HCT116 (cell line): ENCODE measurements around the gene CDK5RAP1. TPM values are rescaled to one million over a fixed set of nuclear protein-coding genes. Genes with fewer than 3 reads are reported as not detected.
"Not testable (repeated sequence)": the region's sequence is repeated elsewhere in the genome, so short reads cannot be mapped to it uniquely, and the experiment has no call there.

Source experiments
- ATAC-seq: fragments of 200-7000 bp; cut with Tn5 transposase; 2 replicates; pipeline ENCODE4 v1.9.1; 2020; ENCODE audit warnings: mild to moderate bottlenecking, moderate library complexity
- BruUV-seq: library from RNA; stranded (reverse); fragments of 400-500 nt; replicated peaks from 2 replicates; lab custom pipeline; 2021; lab: Mats Ljungman, UMichigan
- CTCF ChIA-PET: fragments of 300-600 bp; sonication (Branson Sonifier 250); formaldehyde crosslinking; loops from one replicate; lab custom pipeline; 2021; ENCODE audit warnings: antibody characterized with exemption; lab: Charles Lee
- POLR2A ChIA-PET: fragments of 300-600, 350-600 bp; sonication (Branson Sonifier 250); formaldehyde crosslinking; loops from one replicate; lab custom pipeline; 2021; ENCODE audit warnings: antibody characterized with exemption; lab: Charles Lee
- RAD21 ChIA-PET, 2 experiments: fragments of 300-600 bp; sonication (Branson Sonifier 250); formaldehyde crosslinking; loops; one replicate each; lab custom pipeline; 2023; ENCODE audit warnings: low total read pairs in 2 of 2; ENCODE audit not compliant: uncharacterized antibody in 2 of 2, unreplicated experiment in 2 of 2, low non-redundant PET in 1 of 2; lab: Charles Lee
- DNase-seq: peaks from one replicate; pipeline ENCODE4 v3.0.0-alpha.2; 2010; ENCODE audit warnings: low read depth, low spot score
- H2AFZ ChIP-seq: fragments of 200-600 bp; shearing (Covaris generic), sonication (generic); 2 replicates; pipeline ENCODE4 v1.6.1; 2017; ENCODE audit warnings: low read depth, mixed run types, mixed read lengths, antibody characterized with exemption, low read length; ENCODE audit not compliant: poor library complexity, severe bottlenecking
- H3K27ac ChIP-seq: 2 replicates; pipeline ENCODE4 v1.5.1; 2012; ENCODE audit warnings: low read depth, low read length
- H3K27me3 ChIP-seq: fragments of 200-600 bp; sonication (generic); 2 replicates; pipeline ENCODE4 v1.6.1; 2016; ENCODE audit warnings: mixed run types, low read length, mixed read lengths; ENCODE audit not compliant: insufficient read depth
- H3K36me3 ChIP-seq, 2 experiments: fragments of 200-500 bp in 1 of 2; fragments of 200-600 bp in 1 of 2; sonication (Bioruptor generic) in 1 of 2; sonication (generic) in 1 of 2; 2 replicates each; pipeline versions ENCODE4 v1.5.1 to v1.6.1; 2014 to 2016; ENCODE audit warnings: low read length in 2 of 2, inconsistent platforms in 1 of 2, mixed read lengths in 1 of 2, mixed run types in 1 of 2; ENCODE audit not compliant: insufficient read depth in 2 of 2, control insufficient read depth in 1 of 2
- H3K4me1 ChIP-seq, 2 experiments: fragments of 200-600 bp in 1 of 2; sonication (generic) in 1 of 2; 2 replicates each; pipeline versions ENCODE4 v1.5.1 to v1.6.1; 2012 to 2017; ENCODE audit warnings: low read length in 2 of 2, inconsistent platforms in 1 of 2, mild to moderate bottlenecking in 1 of 2, mixed read lengths in 1 of 2, mixed run types in 1 of 2, moderate library complexity in 1 of 2; ENCODE audit not compliant: insufficient read depth in 2 of 2, control insufficient read depth in 1 of 2
- H3K4me2 ChIP-seq: fragments of 200-600 bp; sonication (generic); 2 replicates; pipeline ENCODE4 v1.6.1; 2017; ENCODE audit warnings: mixed run types, low read length, mixed read lengths
- H3K4me3 ChIP-seq, 2 experiments: fragments of 200-600 bp in 1 of 2; sonication (generic) in 1 of 2; replicated peaks in 1 of 2; 2 replicates each; pipeline ENCODE4 v1.5.1; 2011 to 2016; ENCODE audit warnings: low read length in 2 of 2, control low read depth in 1 of 2, low read depth in 1 of 2, mild to moderate bottlenecking in 1 of 2, mixed read lengths in 1 of 2, mixed run types in 1 of 2
- H3K79me2 ChIP-seq: fragments of 200-600 bp; sonication (generic); 2 replicates; pipeline ENCODE4 v1.6.1; 2017; ENCODE audit warnings: mild to moderate bottlenecking, mixed run types, low read length, moderate library complexity, mixed read lengths; ENCODE audit not compliant: insufficient read depth
- H3K9ac ChIP-seq: fragments of 200-600 bp; sonication (generic); 2 replicates; pipeline ENCODE4 v1.6.1; 2016; ENCODE audit warnings: low read length, mixed read lengths
- H3K9me2 ChIP-seq: fragments of 200-600 bp; sonication (generic), shearing (Covaris generic); 2 replicates; pipeline ENCODE4 v1.6.1; 2017; ENCODE audit warnings: mixed run types, mild to moderate bottlenecking, moderate library complexity; ENCODE audit not compliant: insufficient read depth
- H3K9me3 ChIP-seq, 2 experiments: fragments of 200-500 bp in 1 of 2; fragments of 200-600 bp in 1 of 2; sonication (Bioruptor generic) in 1 of 2; sonication (generic) in 1 of 2; 2 replicates each; pipeline ENCODE4 v1.6.1; 2014 to 2017; ENCODE audit warnings: low read length in 2 of 2, mixed read lengths in 2 of 2, inconsistent platforms in 1 of 2, low read depth in 1 of 2, mild to moderate bottlenecking in 1 of 2, mixed run types in 1 of 2, moderate library complexity in 1 of 2; ENCODE audit not compliant: control insufficient read depth in 1 of 2, insufficient read depth in 1 of 2
- H4K20me1 ChIP-seq: fragments of 200-600 bp; sonication (generic), shearing (Covaris generic); 2 replicates; pipeline ENCODE4 v1.6.1; 2017; ENCODE audit warnings: mixed run types, mild to moderate bottlenecking, moderate library complexity; ENCODE audit not compliant: insufficient read depth
- CTCF ChIP-seq, 3 experiments: fragments of 200-600 bp in 1 of 3; sonication (generic) in 1 of 3; IDR thresholded peaks in 2 of 3; conservative IDR thresholded peaks in 1 of 3; 2 replicates each; pipeline ENCODE4 v1.5.1; 2012 to 2017; ENCODE audit warnings: low read depth in 2 of 3, low read length in 2 of 3, antibody characterized with exemption in 1 of 3, borderline replicate concordance in 1 of 3, control low read depth in 1 of 3, mild to moderate bottlenecking in 1 of 3, mixed read lengths in 1 of 3, mixed run types in 1 of 3, moderate library complexity in 1 of 3; ENCODE audit not compliant: insufficient read depth in 1 of 3
- EZH2phosphoT487 ChIP-seq: fragments of 200-600 bp; IDR thresholded peaks from 2 replicates; pipeline ENCODE4 v1.6.1; 2018; ENCODE audit warnings: antibody characterized with exemption, borderline replicate concordance
- JUND ChIP-seq: IDR thresholded peaks from 2 replicates; pipeline ENCODE4 v1.6.1; 2012
- POLR2AphosphoS5 ChIP-seq: IDR thresholded peaks from 2 replicates; pipeline ENCODE4 v1.6.1; 2011; ENCODE audit warnings: mild to moderate bottlenecking, low read depth, low read length, moderate library complexity
- SP1 ChIP-seq: IDR thresholded peaks from 2 replicates; pipeline ENCODE4 v1.6.1; 2012; ENCODE audit warnings: low read depth
- SRF ChIP-seq: IDR thresholded peaks from 2 replicates; pipeline ENCODE4 v1.6.1; 2012; ENCODE audit warnings: low read depth
- intact Hi-C: fragments of 100-400 bp; cut with micrococcal nuclease; formaldehyde crosslinking; loops from 2 replicates; pipeline ENCODE4 v1.10.0; 2022
- total RNA-seq: library from RNA; stranded (reverse); gene quantifications from one replicate; pipeline ENCODE4 v1.2.1, GENCODE V29; 2021; ENCODE audit not compliant: unreplicated experiment
- TF ChIP-seq, protein P1 (sequence below): IDR thresholded peaks from 2 replicates; pipeline ENCODE4 v1.6.1; 2012

CDK5RAP1 gene
- total RNA-seq, 1 experiment from 2014 or later: 41.4 TPM

DNA sequence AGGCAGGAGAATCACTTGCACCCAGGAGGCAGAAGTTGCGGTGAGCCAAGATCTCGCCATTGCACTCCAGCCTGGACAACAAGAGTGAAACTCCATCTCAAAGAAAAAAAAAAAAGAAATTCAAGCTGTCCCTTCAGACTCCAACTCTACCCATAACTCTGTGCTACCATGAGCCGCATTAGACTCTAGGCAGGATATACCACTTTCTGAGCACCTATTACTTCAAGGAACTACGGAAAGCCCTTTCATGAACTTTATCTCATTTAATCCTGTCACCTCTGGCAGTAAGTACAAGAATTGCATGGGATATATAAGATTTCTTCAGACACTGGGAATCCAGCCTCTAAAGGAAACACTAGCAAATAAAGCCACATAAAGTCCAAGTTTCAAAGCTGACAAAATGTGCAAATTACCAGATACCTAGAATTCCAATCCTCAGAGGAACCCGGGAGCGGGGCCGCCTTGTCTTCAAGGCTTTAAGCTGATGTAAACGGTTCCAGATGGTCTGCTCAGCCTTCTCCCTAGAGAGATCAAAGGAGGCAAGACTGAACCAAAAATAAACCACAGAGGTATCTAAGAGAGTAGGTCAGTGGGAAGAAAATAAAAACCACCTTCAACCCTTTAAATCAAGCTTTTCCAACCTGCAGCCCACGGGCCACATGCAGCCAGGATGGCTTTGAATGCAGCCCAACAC is 9.4 kb downstream of the CDK5RAP1 start:
- CTCF ChIA-PET: no interaction called here
- Histone ChIP-seq H3K4me1 (no peaks in the 10 kb centered on the region), H3K79me2 (peaks cover 26% of the 10 kb centered on the region), H3K4me3 (no peak overlapping the region), H3K36me3 (peaks cover 20 to 24% of the 10 kb centered on the region in 2 experiments; a peak in 3 of 4 replicates), H3K27me3 (no peaks in the 10 kb centered on the region), H3K9ac (no peak overlapping the region), H3K4me2 (no peak overlapping the region), H3K9me2 (no peaks in the 10 kb centered on the region), H3K9me3 (no peaks in the 10 kb centered on the region), H2AFZ (no peak overlapping the region), H4K20me1 (no peaks in the 10 kb centered on the region), H3K27ac (no peak overlapping the region)
- POLR2A ChIA-PET: no interaction called here
- no TSS peak for BruUV-seq
- TF ChIP-seq SP1: no peak
- TF ChIP-seq CTCF (IDR thresholded peaks at IDR 0.05 in 2 of 3, conservative IDR thresholded peaks at IDR 0.05 in 1 of 3; ENCODE audit: borderline replicate concordance in 1 of 3, insufficient read depth in 1 of 3, low read depth in 2 of 3, low read length in 2 of 3): no peak
- no peak for TF ChIP-seq POLR2AphosphoS5
- no peak for TF ChIP-seq EZH2phosphoT487
- no peak for TF ChIP-seq JUND
- no peak for TF ChIP-seq SRF
- TF ChIP-seq, protein P1, sequence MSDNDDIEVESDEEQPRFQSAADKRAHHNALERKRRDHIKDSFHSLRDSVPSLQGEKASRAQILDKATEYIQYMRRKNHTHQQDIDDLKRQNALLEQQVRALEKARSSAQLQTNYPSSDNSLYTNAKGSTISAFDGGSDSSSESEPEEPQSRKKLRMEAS: no peak
- RAD21 ChIA-PET: no interaction called here
- ATAC-seq (no peak), DNase-seq (no peak)
- intact Hi-C loops: no loop called here

DNA sequence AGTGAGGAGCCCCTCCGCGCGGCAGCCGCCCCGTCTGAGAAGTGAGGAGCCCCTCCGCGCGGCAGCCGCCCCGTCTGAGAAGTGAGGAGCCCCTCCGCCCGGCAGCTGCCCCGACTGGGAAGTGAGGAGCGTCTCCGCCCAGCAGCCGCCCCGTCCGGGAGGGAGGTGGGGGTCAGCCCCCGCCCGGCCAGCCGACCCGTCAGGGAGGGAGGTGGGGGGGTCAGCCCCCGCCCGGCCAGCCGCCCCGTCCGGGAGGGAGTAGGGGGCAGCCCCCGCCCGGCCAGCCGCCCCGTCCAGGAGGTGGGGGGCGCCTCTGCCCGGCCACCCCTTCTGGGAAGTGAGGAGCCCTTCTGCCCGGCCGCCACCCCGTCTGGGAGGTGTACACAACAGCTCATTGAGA is 12.0 kb downstream of the CDK5RAP1 start:
- intact Hi-C loops, H3K4me3 ChIP-seq, DNase-seq, H3K4me2 ChIP-seq, H3K79me2 ChIP-seq, H3K9ac ChIP-seq, ATAC-seq, BruUV-seq, H4K20me1 ChIP-seq, H3K27ac ChIP-seq, H3K9me3 ChIP-seq, POLR2A ChIA-PET, H3K9me2 ChIP-seq, H3K4me1 ChIP-seq, RAD21 ChIA-PET, H3K27me3 ChIP-seq, H2AFZ ChIP-seq, CTCF ChIA-PET: not testable (repeated sequence)
- peaks cover 31 to 36% of the 10 kb centered on the region in 2 experiments; a peak in 3 of 4 replicates for H3K36me3 ChIP-seq
